ENCODE measurements around the gene KRT81. TPM values are rescaled to one million over a fixed set of nuclear protein-coding genes. Genes with fewer than 3 reads are reported as not detected.
"Not testable (repeated sequence)": the region's sequence is repeated elsewhere in the genome, so short reads cannot be mapped to it uniquely, and the experiment has no call there.

KRT81 gene
- total and polyA plus RNA-seq, 2 donors: not detected

- DNase-seq (ENCODE audit: extremely low spot score): no peak
- Histone ChIP-seq H3K36me3 (ENCODE audit: insufficient read depth) (no peaks in the 10 kb centered on the region), H3K4me3 (ENCODE audit: low read depth, low read length) (no peak overlapping the region), H3K4me1 (ENCODE audit: insufficient read depth) (no peaks in the 10 kb centered on the region), H3K27ac (ENCODE audit: low read depth) (no peak overlapping the region)
- 90% methylated on average over 10 of the region's 10 CpGs for WGBS
These were observed 37.0 kb downstream of the KRT81 start for GRCh38 chr12:52254180-52254964.

GRCh38 chr12:52253391-52254179, 37.7 kb downstream of the KRT81 start:
- H3K4me3 ChIP-seq (ENCODE audit: low read depth, low read length): no peak overlapping the region
- H3K36me3 ChIP-seq (ENCODE audit: insufficient read depth): no peaks in the 10 kb centered on the region
- H3K4me1 ChIP-seq (ENCODE audit: insufficient read depth): no peaks in the 10 kb centered on the region
- 93% methylated on average over 14 of the region's 14 CpGs for WGBS
- H3K27ac ChIP-seq (ENCODE audit: low read depth): no peak overlapping the region
- DNase-seq (ENCODE audit: extremely low spot score): no peak

- no peak for DNase-seq (ENCODE audit: extremely low spot score)
- no peaks in the 10 kb centered on the region for H3K36me3 ChIP-seq (ENCODE audit: insufficient read depth)
- H3K4me1 ChIP-seq (ENCODE audit: insufficient read depth): no peaks in the 10 kb centered on the region
- WGBS: 95% methylated on average over 11 of the region's 11 CpGs
- no peak overlapping the region for H3K27ac ChIP-seq (ENCODE audit: low read depth)
- H3K4me3 ChIP-seq (ENCODE audit: low read depth, low read length): no peak overlapping the region
These were observed 38.5 kb downstream of the KRT81 start for GRCh38 chr12:52252728-52253343.

- H3K36me3 ChIP-seq (ENCODE audit: insufficient read depth); H3K4me1 ChIP-seq (ENCODE audit: insufficient read depth); H3K4me3 ChIP-seq (ENCODE audit: low read depth, low read length); H3K27ac ChIP-seq (ENCODE audit: low read depth); DNase-seq (ENCODE audit: extremely low spot score): not testable (repeated sequence)
- 90% methylated on average over 8 of the region's 8 CpGs for WGBS
These were observed 39.1 kb downstream of the KRT81 start for GRCh38 chr12:52252175-52252615.

GRCh38 chr12:52251367-52252051, 39.8 kb downstream of the KRT81 start:
- no peaks in the 10 kb centered on the region for H3K36me3 ChIP-seq (ENCODE audit: insufficient read depth)
- no peak for DNase-seq (ENCODE audit: extremely low spot score)
- no peak overlapping the region for H3K27ac ChIP-seq (ENCODE audit: low read depth)
- 73% methylated on average over 9 of the region's 9 CpGs for WGBS
- no peaks in the 10 kb centered on the region for H3K4me1 ChIP-seq (ENCODE audit: insufficient read depth)
- H3K4me3 ChIP-seq (ENCODE audit: low read depth, low read length): no peak overlapping the region

- Histone ChIP-seq H3K27ac (ENCODE audit: low read depth) (no peak overlapping the region), H3K36me3 (ENCODE audit: insufficient read depth) (no peaks in the 10 kb centered on the region), H3K4me1 (ENCODE audit: insufficient read depth) (no peaks in the 10 kb centered on the region), H3K4me3 (ENCODE audit: low read depth, low read length) (no peak overlapping the region)
- whole genome bisulfite sequencing: 41% methylated on average over 52 of the region's 52 CpGs
- DNase-seq (ENCODE audit: extremely low spot score): no peak
These were observed 41.0 kb downstream of the KRT81 start for GRCh38 chr12:52250048-52250990.

- no peak overlapping the region for H3K4me3 ChIP-seq (ENCODE audit: low read depth, low read length)
- H3K36me3 ChIP-seq (ENCODE audit: insufficient read depth): no peaks in the 10 kb centered on the region
- H3K27ac ChIP-seq (ENCODE audit: low read depth): no peak overlapping the region
- 83% methylated on average over 2 of the region's 2 CpGs for WGBS
- no peak for DNase-seq (ENCODE audit: extremely low spot score)
- H3K4me1 ChIP-seq (ENCODE audit: insufficient read depth): no peaks in the 10 kb centered on the region
These were observed 41.8 kb downstream of the KRT81 start for GRCh38 chr12:52249511-52250047.

GRCh38 chr12:52248541-52249461, 42.5 kb downstream of the KRT81 start:
- DNase-seq (ENCODE audit: extremely low spot score): no peak

GRCh38 chr12:52247622-52248540, 43.5 kb downstream of the KRT81 start:
- no peak overlapping the region for H3K27ac ChIP-seq (ENCODE audit: low read depth)
- 88% methylated on average over 10 of the region's 10 CpGs for WGBS
- no peaks in the 10 kb centered on the region for H3K4me1 ChIP-seq (ENCODE audit: insufficient read depth)
- H3K36me3 ChIP-seq (ENCODE audit: insufficient read depth): no peaks in the 10 kb centered on the region
- no peak overlapping the region for H3K4me3 ChIP-seq (ENCODE audit: low read depth, low read length)
- no peak for DNase-seq (ENCODE audit: extremely low spot score)

More at GRCh38 chr12:52248541-52249461, 42.5 kb downstream of the KRT81 start:
- no peaks in the 10 kb centered on the region for H3K4me1 ChIP-seq (ENCODE audit: insufficient read depth)
- H3K4me3 ChIP-seq (ENCODE audit: low read depth, low read length): no peak overlapping the region
- no peaks in the 10 kb centered on the region for H3K36me3 ChIP-seq (ENCODE audit: insufficient read depth)
- H3K27ac ChIP-seq (ENCODE audit: low read depth): no peak overlapping the region
- 86% methylated on average over 18 of the region's 18 CpGs for WGBS

- no peaks in the 10 kb centered on the region for H3K36me3 ChIP-seq (ENCODE audit: insufficient read depth)
- H3K27ac ChIP-seq (ENCODE audit: low read depth): no peak overlapping the region
- no peak for DNase-seq (ENCODE audit: extremely low spot score)
- WGBS: 75% methylated on average over 10 of the region's 10 CpGs
- H3K4me3 ChIP-seq (ENCODE audit: low read depth, low read length): no peak overlapping the region
- H3K4me1 ChIP-seq (ENCODE audit: insufficient read depth): no peaks in the 10 kb centered on the region
These were observed 44.4 kb downstream of the KRT81 start for GRCh38 chr12:52246720-52247621.

Measured in urinary bladder (tissue), 4 donors.